ENCODE data around the gene LTC4S. TPM values are rescaled to one million over a fixed set of nuclear protein-coding genes. Genes with fewer than 3 reads are reported as not detected.

Gene LTC4S
- total RNA-seq, 4 donors from 2014 or later: 3.0 to 3.8 (median 3.2) TPM; not detected in 1

DNA sequence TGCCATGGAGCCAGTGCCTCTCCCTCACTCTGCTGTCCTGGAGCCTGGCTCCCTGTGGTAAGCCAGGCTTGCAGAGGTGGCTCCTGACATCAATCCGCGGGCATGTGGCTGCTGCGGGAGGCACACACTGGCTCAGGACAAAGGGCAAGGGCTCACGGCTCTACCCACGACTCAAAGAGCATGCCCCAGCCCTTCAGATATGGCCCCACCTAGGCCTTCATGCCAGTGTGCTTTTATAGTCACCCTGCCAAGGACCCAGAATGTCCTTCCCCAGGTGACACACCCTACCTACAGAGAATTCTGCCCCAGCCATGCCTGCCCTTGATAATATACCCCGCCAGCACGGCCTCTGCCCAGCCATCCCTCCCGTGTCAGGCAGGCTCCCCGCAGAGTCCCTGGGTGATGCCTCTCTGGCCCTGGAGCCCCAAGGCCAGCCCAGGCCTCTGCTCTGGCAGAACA lies 11.3 kb downstream of the LTC4S start:
- peak; percentile 87 for DNase-seq
- in situ Hi-C loops (cut with MboI; ENCODE audit: low pct_ligation_motif_present in 1 of 4, low pct_unique_long_range_greater_than_20kb in 1 of 4, low sequenced_read_pairs in 3 of 4): no loop called here
- 46% methylated on average over 9 of the region's 9 CpGs; no CpG with 5 or more reads in 1 of the 2 donors for WGBS, 2 donors (ENCODE audit: low coverage in 1 of 2)
- peaks cover 0 to 12% (median 7%) of the 10 kb centered on the region in 4 donors for H3K36me3 ChIP-seq
- peaks cover 40 to 55% (median 47%) of the 10 kb centered on the region in 4 donors for H3K4me1 ChIP-seq
- H3K4me3 ChIP-seq: peak overlapping the region; percentile 69 to 93 (median 88)
- no peaks in the 10 kb centered on the region for H3K27me3 ChIP-seq
- intact Hi-C loops (cut with DNase I; ENCODE audit: low total_unique reads): loop anchor here (5.0 kb wide), 1 partner anchor 73 kb away; the partner anchor contains the start of gene MAML1
- no peaks in the 10 kb centered on the region for H3K9me3 ChIP-seq
- peak overlapping the region; percentile 96 to 100 (median 99) for H3K27ac ChIP-seq
- TF ChIP-seq EP300 (IDR thresholded peaks at IDR 0.05; ENCODE audit: low read depth) (no peak), POLR2A (IDR thresholded peaks at IDR 0.05) (peak; percentile 89), POLR2AphosphoS5 (IDR thresholded peaks at IDR 0.05) (peak; percentile 50 to 89 (median 80))
- TF ChIP-seq, protein P1, sequence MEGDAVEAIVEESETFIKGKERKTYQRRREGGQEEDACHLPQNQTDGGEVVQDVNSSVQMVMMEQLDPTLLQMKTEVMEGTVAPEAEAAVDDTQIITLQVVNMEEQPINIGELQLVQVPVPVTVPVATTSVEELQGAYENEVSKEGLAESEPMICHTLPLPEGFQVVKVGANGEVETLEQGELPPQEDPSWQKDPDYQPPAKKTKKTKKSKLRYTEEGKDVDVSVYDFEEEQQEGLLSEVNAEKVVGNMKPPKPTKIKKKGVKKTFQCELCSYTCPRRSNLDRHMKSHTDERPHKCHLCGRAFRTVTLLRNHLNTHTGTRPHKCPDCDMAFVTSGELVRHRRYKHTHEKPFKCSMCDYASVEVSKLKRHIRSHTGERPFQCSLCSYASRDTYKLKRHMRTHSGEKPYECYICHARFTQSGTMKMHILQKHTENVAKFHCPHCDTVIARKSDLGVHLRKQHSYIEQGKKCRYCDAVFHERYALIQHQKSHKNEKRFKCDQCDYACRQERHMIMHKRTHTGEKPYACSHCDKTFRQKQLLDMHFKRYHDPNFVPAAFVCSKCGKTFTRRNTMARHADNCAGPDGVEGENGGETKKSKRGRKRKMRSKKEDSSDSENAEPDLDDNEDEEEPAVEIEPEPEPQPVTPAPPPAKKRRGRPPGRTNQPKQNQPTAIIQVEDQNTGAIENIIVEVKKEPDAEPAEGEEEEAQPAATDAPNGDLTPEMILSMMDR (IDR thresholded peaks at IDR 0.05): no peak

- Histone ChIP-seq H3K9me3 (no peaks in the 10 kb centered on the region), H3K4me3 (peak overlapping the region; percentile 69 to 93 (median 88)), H3K27ac (peak overlapping the region; percentile 96 to 100 (median 99)), H3K4me1 (peaks cover 40 to 55% (median 47%) of the 10 kb centered on the region in 4 donors), H3K27me3 (no peaks in the 10 kb centered on the region), H3K36me3 (peaks cover 0 to 6% (median 6%) of the 10 kb centered on the region in 4 donors)
- TF ChIP-seq EP300 (IDR thresholded peaks at IDR 0.05; ENCODE audit: low read depth): no peak
- TF ChIP-seq, protein P1 (IDR thresholded peaks at IDR 0.05): no peak
- peak; percentile 5 for TF ChIP-seq POLR2A (IDR thresholded peaks at IDR 0.05)
- no peak for TF ChIP-seq POLR2AphosphoS5 (IDR thresholded peaks at IDR 0.05)
- intact Hi-C loops (cut with DNase I; ENCODE audit: low total_unique reads): loop anchor here (2.0 to 5.0 kb wide), 2 partner anchors 15 to 73 kb away; partner anchors contain the start of genes MAML1 and SQSTM1
- no peak for DNase-seq
- in situ Hi-C loops (cut with MboI; ENCODE audit: low pct_ligation_motif_present in 1 of 4, low pct_unique_long_range_greater_than_20kb in 1 of 4, low sequenced_read_pairs in 3 of 4): no loop called here
- 1% methylated on average over 46 of the region's 65 CpGs; no CpG with 5 or more reads in 1 of the 2 donors for WGBS, 2 donors (ENCODE audit: low coverage in 1 of 2)
Observed at GRCh38 chr5:179805529-179806249, 11.9 kb downstream of the LTC4S start.

DNA sequence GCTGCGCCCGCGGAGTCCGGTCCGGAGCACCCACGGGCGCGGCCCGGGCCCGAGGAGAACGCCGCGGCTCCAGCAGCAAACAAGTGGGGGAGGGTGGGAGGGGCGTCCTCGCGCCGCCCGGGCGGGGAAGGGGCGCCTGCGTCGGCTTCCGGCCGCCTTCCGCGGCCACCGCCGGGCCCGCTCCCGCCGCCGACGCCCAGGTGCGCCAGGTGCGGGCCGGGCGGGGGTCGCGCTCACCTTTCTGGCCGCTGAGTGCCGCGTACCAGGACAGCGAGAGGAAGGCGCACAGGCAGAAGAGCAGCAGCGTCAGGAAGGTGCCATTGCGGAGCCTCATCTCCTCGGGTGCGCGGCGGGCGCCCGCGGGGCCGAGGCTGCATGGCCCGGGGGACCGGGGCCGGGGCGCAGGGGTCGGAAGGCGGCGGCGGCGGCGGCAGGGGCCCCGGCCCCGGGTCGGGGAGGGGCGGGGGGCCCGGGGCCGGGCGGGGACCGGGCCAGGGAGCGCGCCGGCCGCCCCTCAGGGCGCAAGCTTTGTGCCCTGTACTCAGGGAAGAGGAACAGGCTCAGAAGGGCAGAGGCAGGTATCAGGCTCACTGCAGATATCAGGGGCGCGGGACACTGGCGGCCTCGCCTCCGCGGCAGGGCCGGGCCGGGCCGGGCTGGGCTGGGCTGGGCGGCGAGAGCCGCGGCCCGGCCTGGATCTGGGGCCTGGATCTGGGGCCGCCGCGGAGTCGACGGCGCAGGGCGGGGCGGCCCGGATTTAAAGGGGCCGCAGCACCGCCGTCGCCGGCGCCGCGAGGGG lies 12.7 kb downstream of the LTC4S start, which contains the start of gene MGAT4B:
Gene MGAT4B (minus strand): TSS at position 617 of the 799 bp plus-strand sequence. CDS start 283 bp downstream, at position 334.
- DNase-seq: peak; percentile 87
- Histone ChIP-seq H3K27me3 (no peaks in the 10 kb centered on the region), H3K4me1 (peaks cover 40 to 55% (median 47%) of the 10 kb centered on the region in 4 donors), H3K4me3 (peak within 1 kb of the TSS; percentile 69 to 98 (median 90)), H3K27ac (peak within 1 kb of the TSS; percentile 96 to 100 (median 99)), H3K9me3 (no peaks in the 10 kb centered on the region), H3K36me3 (no peaks in the 10 kb centered on the region)
- TF ChIP-seq, protein P1 (IDR thresholded peaks at IDR 0.05): no peak
- TF ChIP-seq POLR2A (IDR thresholded peaks at IDR 0.05) (peak; percentile 0), POLR2AphosphoS5 (IDR thresholded peaks at IDR 0.05) (peak; percentile 71 to 95 (median 89)), EP300 (IDR thresholded peaks at IDR 0.05; ENCODE audit: low read depth) (no peak)
- intact Hi-C loops (cut with DNase I; ENCODE audit: low total_unique reads): loop anchor here (2.0 to 5.0 kb wide), 2 partner anchors 14 to 74 kb away; partner anchors contain the start of genes MAML1 and SQSTM1
- 1% methylated on average over 34 of the region's 108 CpGs; no CpG with 5 or more reads in 1 of the 2 donors for WGBS, 2 donors (ENCODE audit: low coverage in 1 of 2)
- in situ Hi-C loops (cut with MboI; ENCODE audit: low pct_ligation_motif_present in 1 of 4, low pct_unique_long_range_greater_than_20kb in 1 of 4, low sequenced_read_pairs in 3 of 4): no loop called here
